SK-N-SH treated with all-trans-retinoic acid at 6 μM for 48 hours (cell line): ENCODE measurements around the gene DDAH1.

Source experiments
- GLIS3 ChIP-seq: fragments of 250-450 bp; sonication (Bioruptor Pico); IDR thresholded peaks from 2 replicates; pipeline ENCODE4 v1.5.0; 2020; ENCODE audit warnings: mild to moderate bottlenecking, moderate library complexity
- TCF4 ChIP-seq: fragments of 250-450 bp; sonication (Bioruptor Pico); IDR thresholded peaks from 2 replicates; pipeline ENCODE4 v1.8.0; 2021; ENCODE audit warnings: mild to moderate bottlenecking, moderate library complexity, borderline replicate concordance
- TOX ChIP-seq: fragments of 250-450 bp; sonication (Bioruptor Pico); IDR thresholded peaks from 2 replicates; pipeline ENCODE4 v1.8.0; 2021; ENCODE audit warnings: mild to moderate bottlenecking, moderate library complexity, borderline replicate concordance
- ZNF565 ChIP-seq: fragments of 450-650 bp; formaldehyde crosslinking; conservative IDR thresholded peaks from 2 replicates; pipeline ENCODE4 v1.5.0; 2020; ENCODE audit warnings: low read depth, mild to moderate bottlenecking, moderate library complexity
- TF ChIP-seq, protein P1 (sequence below): fragments of 250-450 bp; sonication (Bioruptor Pico); IDR thresholded peaks from 2 replicates; pipeline ENCODE4 v1.8.0; 2020; ENCODE audit warnings: mild to moderate bottlenecking, moderate library complexity, borderline replicate concordance

DNA sequence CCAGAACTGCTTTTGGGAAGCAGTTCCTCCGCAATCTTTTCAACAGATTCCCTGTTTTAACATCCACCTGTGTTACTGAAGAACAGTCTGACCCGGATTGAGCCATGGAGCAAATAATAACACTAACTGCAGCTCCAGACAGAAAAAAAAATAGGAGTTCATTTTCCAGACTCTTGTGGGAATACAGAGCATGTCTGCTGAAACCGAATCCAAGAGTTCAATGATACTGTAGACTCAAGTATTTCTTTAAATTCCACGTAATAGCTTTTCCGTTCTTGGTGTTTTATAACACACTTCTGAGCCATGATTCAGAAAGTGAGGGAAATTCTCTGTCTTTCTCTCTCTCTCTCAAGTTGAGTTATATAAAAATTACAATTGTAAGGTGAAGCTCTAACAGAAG lies 60.6 kb downstream of the DDAH1 start:
- TF ChIP-seq, protein P1, sequence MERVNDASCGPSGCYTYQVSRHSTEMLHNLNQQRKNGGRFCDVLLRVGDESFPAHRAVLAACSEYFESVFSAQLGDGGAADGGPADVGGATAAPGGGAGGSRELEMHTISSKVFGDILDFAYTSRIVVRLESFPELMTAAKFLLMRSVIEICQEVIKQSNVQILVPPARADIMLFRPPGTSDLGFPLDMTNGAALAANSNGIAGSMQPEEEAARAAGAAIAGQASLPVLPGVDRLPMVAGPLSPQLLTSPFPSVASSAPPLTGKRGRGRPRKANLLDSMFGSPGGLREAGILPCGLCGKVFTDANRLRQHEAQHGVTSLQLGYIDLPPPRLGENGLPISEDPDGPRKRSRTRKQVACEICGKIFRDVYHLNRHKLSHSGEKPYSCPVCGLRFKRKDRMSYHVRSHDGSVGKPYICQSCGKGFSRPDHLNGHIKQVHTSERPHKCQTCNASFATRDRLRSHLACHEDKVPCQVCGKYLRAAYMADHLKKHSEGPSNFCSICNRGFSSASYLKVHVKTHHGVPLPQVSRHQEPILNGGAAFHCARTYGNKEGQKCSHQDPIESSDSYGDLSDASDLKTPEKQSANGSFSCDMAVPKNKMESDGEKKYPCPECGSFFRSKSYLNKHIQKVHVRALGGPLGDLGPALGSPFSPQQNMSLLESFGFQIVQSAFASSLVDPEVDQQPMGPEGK = no peak
- TF ChIP-seq TCF4 (CRISPR knock-in tag) = no peak
- TF ChIP-seq ZNF565 (CRISPR knock-in tag) = no peak
- TF ChIP-seq GLIS3 (CRISPR knock-in tag) = no peak
- no peak for TF ChIP-seq TOX
